ENCODE data around the gene SLC30A5.

SLC30A5 gene

GRCh38 chr5:69167929-69168328 lies 74.1 kb downstream of the SLC30A5 start:
- DNase-seq = no peak

- DNase-seq = no peak
Observed at GRCh38 chr5:69170495-69170894, 76.7 kb downstream of the SLC30A5 start.

GRCh38 chr5:69170969-69171368 lies 77.2 kb downstream of the SLC30A5 start:
- no peak for DNase-seq
